Heart left ventricle (tissue), 13 donors: Measurements from ENCODE around the gene SLC7A4.

Source experiments
- POLR2A ChIP-seq, 2 donors: fragments of 450-650 bp; IDR thresholded peaks; one replicate each; pipeline ENCODE4 v1.6.1; 2017; ENCODE audit warnings: antibody characterized with exemption in 2 of 2, mild to moderate bottlenecking in 2 of 2, moderate library complexity in 2 of 2
- TF ChIP-seq, protein P1 (sequence below), 12 donors: fragments of 200-600 bp; sonication (generic) in 4 of 12; IDR thresholded peaks; one replicate each; pipeline versions ENCODE4 v1.5.0 to v1.8.0; 2018 to 2022; ENCODE audit warnings: antibody characterized with exemption in 12 of 12, mild to moderate bottlenecking in 5 of 12
- donor health status: ischemic (EF 13 %, LVEDD 7.1; RV severe dilation, severe dysfunction).
- donor health status: DM: no; HTN: yes; CAD: no.
- donor health status: DM: no; HTN: no; CAD: no.
- donor health status: ischemic (EF 25% LVEDD 6.9; RV normal size, moderate dysfunction).
- donor health status: ischemic (EF 25% LVEDD 5.7; RV mildly dilated, moderate dysfunction).
- donor health status: ischemic (EF 35%, LVEDD 5.7; RV mildly dilated, moderate dysfunction).
- donor health status: nonischemic (EF 11% LVEDD 7.7; RV severe dilation, severe dysfunction).
- donor health status: DM: yes; HTN: yes; CAD: no.
- donor health status: PGD.
- donor health status: ischemic (EF 29% LVEDD 5.4; RV normal size, mild dysfunction).
- donor health status: nonischemic (EF 23%, LVEDD 6.1; RV moderate dilation, normal function).

DNA sequence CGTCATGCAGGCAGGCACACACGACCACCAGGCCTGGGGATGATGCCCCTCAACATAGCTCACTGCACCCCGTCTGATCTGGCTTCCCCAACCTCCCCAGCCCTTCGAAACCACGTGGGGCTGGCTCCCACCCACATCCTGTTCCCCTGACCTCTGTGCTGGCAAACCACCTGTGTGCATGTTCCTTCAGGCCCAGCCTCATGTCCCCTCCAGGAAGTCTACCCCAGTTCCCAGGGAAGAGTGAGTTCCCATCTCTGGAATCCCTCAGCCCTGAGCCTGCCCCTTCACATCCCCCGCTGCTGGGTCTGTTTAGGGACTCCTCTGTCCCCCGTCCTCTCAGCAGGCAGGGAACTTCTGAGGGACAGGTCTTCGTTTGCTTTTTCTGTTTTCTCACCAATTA is 7.1 kb downstream of the SLC7A4 start:
- TF ChIP-seq, protein P1, sequence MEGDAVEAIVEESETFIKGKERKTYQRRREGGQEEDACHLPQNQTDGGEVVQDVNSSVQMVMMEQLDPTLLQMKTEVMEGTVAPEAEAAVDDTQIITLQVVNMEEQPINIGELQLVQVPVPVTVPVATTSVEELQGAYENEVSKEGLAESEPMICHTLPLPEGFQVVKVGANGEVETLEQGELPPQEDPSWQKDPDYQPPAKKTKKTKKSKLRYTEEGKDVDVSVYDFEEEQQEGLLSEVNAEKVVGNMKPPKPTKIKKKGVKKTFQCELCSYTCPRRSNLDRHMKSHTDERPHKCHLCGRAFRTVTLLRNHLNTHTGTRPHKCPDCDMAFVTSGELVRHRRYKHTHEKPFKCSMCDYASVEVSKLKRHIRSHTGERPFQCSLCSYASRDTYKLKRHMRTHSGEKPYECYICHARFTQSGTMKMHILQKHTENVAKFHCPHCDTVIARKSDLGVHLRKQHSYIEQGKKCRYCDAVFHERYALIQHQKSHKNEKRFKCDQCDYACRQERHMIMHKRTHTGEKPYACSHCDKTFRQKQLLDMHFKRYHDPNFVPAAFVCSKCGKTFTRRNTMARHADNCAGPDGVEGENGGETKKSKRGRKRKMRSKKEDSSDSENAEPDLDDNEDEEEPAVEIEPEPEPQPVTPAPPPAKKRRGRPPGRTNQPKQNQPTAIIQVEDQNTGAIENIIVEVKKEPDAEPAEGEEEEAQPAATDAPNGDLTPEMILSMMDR (IDR thresholded peaks at IDR 0.05): no peak
- TF ChIP-seq POLR2A (IDR thresholded peaks at IDR 0.05): no peak
